ENCODE results near the gene REG1A.

Gene REG1A

DNA sequence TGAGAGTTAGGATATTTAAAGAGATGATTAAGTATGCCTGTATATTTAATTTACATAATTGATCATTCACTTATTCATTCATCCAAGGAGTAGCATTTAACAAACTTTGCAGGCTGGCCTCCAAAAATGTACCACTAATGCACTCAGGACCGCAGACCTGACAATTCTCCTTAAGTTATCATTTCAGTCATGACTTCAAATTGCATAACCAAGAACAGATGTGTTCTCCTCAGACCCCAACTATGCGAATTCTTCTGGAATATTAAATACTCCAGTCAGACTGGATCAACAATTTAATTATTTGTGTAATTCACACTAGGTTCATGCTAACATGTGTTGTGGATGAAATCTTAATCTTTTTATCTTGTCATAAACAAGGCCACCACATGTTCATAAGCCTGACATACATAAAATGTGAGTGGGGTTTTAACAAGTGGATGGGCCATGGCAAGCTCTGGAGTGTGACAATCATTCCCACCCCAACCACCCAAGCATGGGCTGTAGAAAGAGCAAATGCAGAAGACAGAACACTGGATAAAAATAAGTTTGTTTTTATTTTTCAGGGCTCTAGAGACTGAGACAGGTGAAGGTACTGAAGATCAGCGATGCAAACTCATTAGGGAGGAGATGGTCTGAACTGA lies 35.7 kb upstream of the REG1A start:
- Histone ChIP-seq H3K9ac (no peak overlapping the region), H3K27ac (no peak overlapping the region), H3K79me2 (ENCODE audit: insufficient read depth, low read depth) (no peaks in the 10 kb centered on the region), H2AFZ (ENCODE audit: low read depth) (no peak overlapping the region), H3K4me1 (ENCODE audit: low read depth, poor library complexity, severe bottlenecking) (no peaks in the 10 kb centered on the region), H3K27me3 (ENCODE audit: insufficient read depth, low read depth) (no peaks in the 10 kb centered on the region), H3K4me3 (IDR thresholded peaks at IDR 0.05; ENCODE audit: insufficient read depth, low read depth, low read length) (no peak overlapping the region), H4K20me1 (ENCODE audit: insufficient read depth) (no peaks in the 10 kb centered on the region), H3K36me3 (ENCODE audit: insufficient read depth) (no peaks in the 10 kb centered on the region), H3K4me2 (no peak overlapping the region)
- TF ChIP-seq, protein P1, sequence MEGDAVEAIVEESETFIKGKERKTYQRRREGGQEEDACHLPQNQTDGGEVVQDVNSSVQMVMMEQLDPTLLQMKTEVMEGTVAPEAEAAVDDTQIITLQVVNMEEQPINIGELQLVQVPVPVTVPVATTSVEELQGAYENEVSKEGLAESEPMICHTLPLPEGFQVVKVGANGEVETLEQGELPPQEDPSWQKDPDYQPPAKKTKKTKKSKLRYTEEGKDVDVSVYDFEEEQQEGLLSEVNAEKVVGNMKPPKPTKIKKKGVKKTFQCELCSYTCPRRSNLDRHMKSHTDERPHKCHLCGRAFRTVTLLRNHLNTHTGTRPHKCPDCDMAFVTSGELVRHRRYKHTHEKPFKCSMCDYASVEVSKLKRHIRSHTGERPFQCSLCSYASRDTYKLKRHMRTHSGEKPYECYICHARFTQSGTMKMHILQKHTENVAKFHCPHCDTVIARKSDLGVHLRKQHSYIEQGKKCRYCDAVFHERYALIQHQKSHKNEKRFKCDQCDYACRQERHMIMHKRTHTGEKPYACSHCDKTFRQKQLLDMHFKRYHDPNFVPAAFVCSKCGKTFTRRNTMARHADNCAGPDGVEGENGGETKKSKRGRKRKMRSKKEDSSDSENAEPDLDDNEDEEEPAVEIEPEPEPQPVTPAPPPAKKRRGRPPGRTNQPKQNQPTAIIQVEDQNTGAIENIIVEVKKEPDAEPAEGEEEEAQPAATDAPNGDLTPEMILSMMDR (conservative IDR thresholded peaks at IDR 0.05; ENCODE audit: low read depth, low read length): no peak

DNA sequence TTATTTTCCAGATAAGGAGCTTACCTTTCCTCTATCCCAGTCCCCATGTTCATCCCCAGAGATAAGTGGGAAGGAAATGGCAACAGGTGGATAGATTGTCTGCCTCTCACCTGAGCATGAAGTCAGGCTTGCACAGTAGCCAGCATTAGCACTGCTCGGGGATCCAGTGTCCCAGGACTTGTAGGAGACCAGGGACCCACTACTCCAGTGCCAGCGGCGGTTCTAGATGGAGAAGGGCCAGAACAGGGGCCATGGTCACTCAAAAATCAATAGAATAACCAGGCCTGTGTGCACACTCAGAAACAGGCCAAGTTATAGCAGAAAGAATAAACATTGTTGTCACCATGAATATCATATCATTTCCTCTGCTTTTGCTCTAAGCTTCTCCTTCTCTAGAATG lies 34.9 kb upstream of the REG1A start:
- Histone ChIP-seq H3K4me2 (no peak overlapping the region), H3K27ac (no peak overlapping the region), H3K27me3 (ENCODE audit: insufficient read depth, low read depth) (no peaks in the 10 kb centered on the region), H3K36me3 (ENCODE audit: insufficient read depth) (no peaks in the 10 kb centered on the region), H3K4me3 (IDR thresholded peaks at IDR 0.05; ENCODE audit: insufficient read depth, low read depth, low read length) (no peak overlapping the region), H2AFZ (ENCODE audit: low read depth) (no peak overlapping the region), H4K20me1 (ENCODE audit: insufficient read depth) (no peaks in the 10 kb centered on the region), H3K79me2 (ENCODE audit: insufficient read depth, low read depth) (no peaks in the 10 kb centered on the region), H3K9ac (no peak overlapping the region), H3K4me1 (ENCODE audit: low read depth, poor library complexity, severe bottlenecking) (no peaks in the 10 kb centered on the region)
- TF ChIP-seq, protein P1 (conservative IDR thresholded peaks at IDR 0.05; ENCODE audit: low read depth, low read length): no peak

DNA sequence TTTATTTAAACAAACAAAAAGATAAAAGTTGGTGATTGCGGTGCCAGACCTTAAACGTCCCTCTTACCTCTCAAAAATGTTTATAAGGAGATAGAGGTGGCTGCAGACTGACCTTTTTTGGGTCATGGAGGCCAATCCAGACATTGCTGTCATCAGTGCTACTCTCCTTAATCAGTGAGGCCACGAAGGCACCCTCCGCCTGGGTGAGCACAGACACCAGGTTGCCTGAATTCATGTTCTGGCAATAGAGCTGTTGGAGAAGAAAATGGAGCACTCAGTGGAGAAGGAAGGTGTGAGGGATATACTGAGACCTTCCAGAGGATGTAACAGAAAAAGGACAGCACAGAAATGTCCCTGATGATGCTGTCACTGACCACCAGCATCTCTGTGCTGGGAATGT lies 34.0 kb upstream of the REG1A start:
- H3K4me1 ChIP-seq (ENCODE audit: low read depth, poor library complexity, severe bottlenecking): no peaks in the 10 kb centered on the region
- no peak overlapping the region for H3K4me3 ChIP-seq (IDR thresholded peaks at IDR 0.05; ENCODE audit: insufficient read depth, low read depth, low read length)
- H3K36me3 ChIP-seq (ENCODE audit: insufficient read depth): no peaks in the 10 kb centered on the region
- H3K27ac ChIP-seq: no peak overlapping the region
- H3K27me3 ChIP-seq (ENCODE audit: insufficient read depth, low read depth): no peaks in the 10 kb centered on the region
- TF ChIP-seq, protein P1 (conservative IDR thresholded peaks at IDR 0.05; ENCODE audit: low read depth, low read length): no peak
- no peak overlapping the region for H3K4me2 ChIP-seq
- no peak overlapping the region for H2AFZ ChIP-seq (ENCODE audit: low read depth)
- H3K9ac ChIP-seq: no peak overlapping the region
- H3K79me2 ChIP-seq (ENCODE audit: insufficient read depth, low read depth): no peaks in the 10 kb centered on the region
- H4K20me1 ChIP-seq (ENCODE audit: insufficient read depth): no peaks in the 10 kb centered on the region

DNA sequence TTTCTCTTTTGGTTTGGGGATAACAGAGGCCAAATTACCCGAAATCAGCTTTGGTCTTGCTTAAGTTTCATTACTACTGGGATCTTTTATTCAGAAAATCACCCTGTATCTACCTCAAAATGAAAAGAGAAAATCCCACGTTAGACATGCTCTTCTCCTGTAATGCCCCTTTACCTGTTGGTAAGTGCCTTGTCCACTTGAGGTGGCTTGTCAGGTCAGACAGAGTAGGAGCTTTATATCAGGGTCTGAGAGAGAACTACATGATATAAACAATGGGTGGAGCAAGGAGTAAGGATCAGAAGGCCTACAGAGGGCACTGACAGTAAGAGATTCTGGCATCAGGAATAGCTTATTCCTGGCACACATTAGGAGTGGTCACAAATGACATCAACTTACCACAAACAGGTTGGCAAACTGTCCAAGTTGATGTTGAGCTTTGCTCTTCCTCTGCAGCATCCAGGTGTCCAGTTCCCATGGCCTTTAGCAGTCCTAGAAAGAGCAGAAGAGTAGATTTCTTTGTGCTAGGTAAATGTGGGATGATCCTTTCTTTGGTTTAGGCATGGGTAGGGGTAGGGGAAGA lies 32.4 kb upstream of the REG1A start, which contains the start of gene REG1B:
REG1B (minus strand) TSS at position 209 of the 580 bp plus-strand sequence. CDS start 381 bp downstream, outside the sequence.
- Histone ChIP-seq H3K4me2 (no peak within 1 kb of the TSS), H3K9ac (no peak within 1 kb of the TSS), H3K27me3 (ENCODE audit: insufficient read depth, low read depth) (no peaks in the 10 kb centered on the region), H3K36me3 (ENCODE audit: insufficient read depth) (no peaks in the 10 kb centered on the region), H4K20me1 (ENCODE audit: insufficient read depth) (no peaks in the 10 kb centered on the region), H3K4me1 (ENCODE audit: low read depth, poor library complexity, severe bottlenecking) (no peaks in the 10 kb centered on the region), H2AFZ (ENCODE audit: low read depth) (no peak within 1 kb of the TSS), H3K4me3 (IDR thresholded peaks at IDR 0.05; ENCODE audit: insufficient read depth, low read depth, low read length) (no peak within 1 kb of the TSS), H3K79me2 (ENCODE audit: insufficient read depth, low read depth) (no peaks in the 10 kb centered on the region), H3K27ac (no peak within 1 kb of the TSS)
- TF ChIP-seq, protein P1 (conservative IDR thresholded peaks at IDR 0.05; ENCODE audit: low read depth, low read length): no peak

Measured in KMS-11 (cell line).